KMS-11 (cell line): ENCODE data around the gene TMEM114.

ENCODE experiments used
- H2AFZ ChIP-seq: fragments of 200-600 bp; sonication (generic); 2 replicates; pipeline ENCODE4 v1.6.1; 2016; ENCODE audit warnings: antibody characterized with exemption, mixed run types, low read depth
- H3K27ac ChIP-seq: fragments of 200-600 bp; sonication (generic); 2 replicates; pipeline ENCODE4 v1.6.1; 2016; ENCODE audit warnings: mild to moderate bottlenecking, mixed run types
- H3K27me3 ChIP-seq: fragments of 200-600 bp; sonication (generic); 2 replicates; pipeline ENCODE4 v1.6.1; 2017; ENCODE audit warnings: mild to moderate bottlenecking, low read depth, mixed run types, moderate library complexity; ENCODE audit not compliant: insufficient read depth
- H3K36me3 ChIP-seq: fragments of 200-600 bp; sonication (generic); 2 replicates; pipeline ENCODE4 v1.6.1; 2017; ENCODE audit warnings: mild to moderate bottlenecking, mixed run types; ENCODE audit not compliant: insufficient read depth
- H3K4me1 ChIP-seq: fragments of 200-600 bp; sonication (generic); 2 replicates; pipeline ENCODE4 v1.6.1; 2016; ENCODE audit warnings: mild to moderate bottlenecking, low read depth, mixed run types; ENCODE audit not compliant: poor library complexity, severe bottlenecking
- H3K4me2 ChIP-seq: fragments of 200-600 bp; sonication (generic); 2 replicates; pipeline ENCODE4 v1.7.0; 2016; ENCODE audit warnings: mild to moderate bottlenecking, mixed run types
- H3K4me3 ChIP-seq: fragments of 200-600 bp; sonication (generic); IDR thresholded peaks from 2 replicates; pipeline ENCODE4 v1.6.1; 2017; ENCODE audit warnings: low read depth, low read length, mixed read lengths; ENCODE audit not compliant: insufficient read depth
- H3K79me2 ChIP-seq: fragments of 200-600 bp; sonication (generic); 2 replicates; pipeline ENCODE4 v1.6.1; 2016; ENCODE audit warnings: low read depth, mixed run types; ENCODE audit not compliant: insufficient read depth
- H3K9ac ChIP-seq: fragments of 200-600 bp; sonication (generic); 2 replicates; pipeline ENCODE4 v1.6.1; 2016; ENCODE audit warnings: mild to moderate bottlenecking, mixed run types
- H4K20me1 ChIP-seq: fragments of 200-600 bp; sonication (generic); 2 replicates; pipeline ENCODE4 v1.6.1; 2016; ENCODE audit warnings: mild to moderate bottlenecking, mixed run types; ENCODE audit not compliant: insufficient read depth
- TF ChIP-seq, protein P1 (sequence below): fragments of 200-600 bp; sonication (generic); conservative IDR thresholded peaks from 2 replicates; pipeline ENCODE4 v1.6.1; 2017; ENCODE audit warnings: low read depth, mild to moderate bottlenecking, antibody characterized with exemption, low read length, moderate library complexity, mixed read lengths

TMEM114 gene

DNA sequence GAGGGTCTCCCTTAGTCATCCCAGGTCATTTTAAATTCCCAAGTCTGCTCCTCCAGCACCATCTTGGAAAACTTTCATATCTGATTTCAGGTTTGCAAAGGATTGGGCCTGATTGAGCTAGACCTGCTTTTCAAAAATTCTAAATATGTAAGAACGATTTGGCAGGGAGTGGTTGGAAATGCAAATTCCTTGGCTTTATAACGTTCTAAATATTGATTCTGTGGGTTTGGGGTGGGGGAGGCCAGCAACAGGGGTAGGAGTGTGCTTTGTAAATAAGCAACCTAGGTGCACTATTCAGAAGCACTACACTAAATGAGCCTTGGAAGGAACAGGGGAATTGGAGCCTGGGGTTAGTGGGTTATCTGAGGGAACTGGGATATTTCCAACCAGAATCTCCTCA, 47.9 kb downstream of the TMEM114 start:
- no peak overlapping the region for H3K4me2 ChIP-seq
- no peaks in the 10 kb centered on the region for H3K79me2 ChIP-seq
- no peaks in the 10 kb centered on the region for H3K27me3 ChIP-seq
- no peak overlapping the region for H3K4me3 ChIP-seq
- no peaks in the 10 kb centered on the region for H4K20me1 ChIP-seq
- no peak overlapping the region for H3K27ac ChIP-seq
- H3K9ac ChIP-seq = no peak overlapping the region
- H3K36me3 ChIP-seq = no peaks in the 10 kb centered on the region
- no peaks in the 10 kb centered on the region for H3K4me1 ChIP-seq
- TF ChIP-seq, protein P1, sequence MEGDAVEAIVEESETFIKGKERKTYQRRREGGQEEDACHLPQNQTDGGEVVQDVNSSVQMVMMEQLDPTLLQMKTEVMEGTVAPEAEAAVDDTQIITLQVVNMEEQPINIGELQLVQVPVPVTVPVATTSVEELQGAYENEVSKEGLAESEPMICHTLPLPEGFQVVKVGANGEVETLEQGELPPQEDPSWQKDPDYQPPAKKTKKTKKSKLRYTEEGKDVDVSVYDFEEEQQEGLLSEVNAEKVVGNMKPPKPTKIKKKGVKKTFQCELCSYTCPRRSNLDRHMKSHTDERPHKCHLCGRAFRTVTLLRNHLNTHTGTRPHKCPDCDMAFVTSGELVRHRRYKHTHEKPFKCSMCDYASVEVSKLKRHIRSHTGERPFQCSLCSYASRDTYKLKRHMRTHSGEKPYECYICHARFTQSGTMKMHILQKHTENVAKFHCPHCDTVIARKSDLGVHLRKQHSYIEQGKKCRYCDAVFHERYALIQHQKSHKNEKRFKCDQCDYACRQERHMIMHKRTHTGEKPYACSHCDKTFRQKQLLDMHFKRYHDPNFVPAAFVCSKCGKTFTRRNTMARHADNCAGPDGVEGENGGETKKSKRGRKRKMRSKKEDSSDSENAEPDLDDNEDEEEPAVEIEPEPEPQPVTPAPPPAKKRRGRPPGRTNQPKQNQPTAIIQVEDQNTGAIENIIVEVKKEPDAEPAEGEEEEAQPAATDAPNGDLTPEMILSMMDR = no peak
- H2AFZ ChIP-seq = no peak overlapping the region

DNA sequence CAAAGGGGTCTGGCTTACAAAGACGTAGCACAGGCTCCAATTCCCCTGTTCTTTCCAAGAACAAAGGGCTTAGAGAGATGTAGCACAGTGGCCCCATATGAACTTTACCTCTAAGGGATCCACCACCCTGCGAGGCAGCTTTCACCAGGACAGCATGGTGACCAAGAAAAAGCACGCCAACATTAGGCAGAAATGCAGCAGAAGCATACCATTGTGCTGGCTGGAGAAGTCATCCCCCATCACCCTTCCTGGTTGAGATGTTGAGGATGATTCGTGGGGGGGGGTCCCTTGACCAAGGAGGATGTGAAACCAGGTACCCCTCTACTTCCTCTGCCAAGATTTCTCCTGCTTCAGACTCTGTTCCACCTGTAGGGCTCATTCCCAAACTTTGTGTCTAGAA, 48.4 kb downstream of the TMEM114 start:
- Histone ChIP-seq H3K36me3 (no peaks in the 10 kb centered on the region), H3K27ac (no peak overlapping the region), H3K4me3 (no peak overlapping the region), H3K27me3 (no peaks in the 10 kb centered on the region), H3K4me2 (no peak overlapping the region), H4K20me1 (no peaks in the 10 kb centered on the region), H3K79me2 (no peaks in the 10 kb centered on the region), H3K4me1 (no peaks in the 10 kb centered on the region), H3K9ac (no peak overlapping the region), H2AFZ (no peak overlapping the region)
- TF ChIP-seq, protein P1 = no peak

DNA sequence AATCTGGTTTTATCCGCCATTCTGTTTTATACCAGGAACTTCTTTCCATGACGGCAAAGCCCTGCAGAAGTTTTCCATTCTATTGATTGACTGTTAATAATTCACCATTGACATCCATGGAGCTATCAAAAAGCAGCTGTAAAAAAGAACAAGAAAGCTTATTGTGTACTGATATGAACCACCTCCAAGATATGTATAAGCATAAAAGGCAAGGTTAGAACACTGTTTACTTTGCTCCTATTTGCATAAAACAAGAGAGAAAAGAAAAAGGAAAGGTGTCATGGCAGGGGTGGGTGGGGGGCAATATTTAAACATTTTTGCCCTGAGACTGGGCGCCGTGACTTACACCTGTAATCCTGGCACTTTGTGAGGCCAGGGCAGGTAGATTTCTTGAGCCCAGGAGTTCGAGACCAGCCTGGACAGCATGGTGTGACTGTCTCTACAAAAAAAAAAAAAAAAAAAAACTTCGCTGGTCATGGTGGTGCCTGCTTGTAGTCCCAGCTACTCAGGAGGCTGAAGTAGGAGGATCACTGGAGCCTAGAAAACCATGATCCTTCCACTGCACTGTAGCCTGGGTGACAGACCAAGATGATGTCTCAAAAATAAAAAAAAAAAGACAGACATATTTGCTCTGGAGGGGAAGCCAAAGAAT, 52.5 kb downstream of the TMEM114 start:
- H4K20me1 ChIP-seq = no peaks in the 10 kb centered on the region
- H2AFZ ChIP-seq = no peak overlapping the region
- H3K9ac ChIP-seq = no peak overlapping the region
- no peaks in the 10 kb centered on the region for H3K27me3 ChIP-seq
- H3K36me3 ChIP-seq = no peaks in the 10 kb centered on the region
- TF ChIP-seq, protein P1 = no peak
- no peak overlapping the region for H3K4me2 ChIP-seq
- no peak overlapping the region for H3K4me3 ChIP-seq
- no peaks in the 10 kb centered on the region for H3K79me2 ChIP-seq
- no peak overlapping the region for H3K27ac ChIP-seq
- H3K4me1 ChIP-seq = no peaks in the 10 kb centered on the region

DNA sequence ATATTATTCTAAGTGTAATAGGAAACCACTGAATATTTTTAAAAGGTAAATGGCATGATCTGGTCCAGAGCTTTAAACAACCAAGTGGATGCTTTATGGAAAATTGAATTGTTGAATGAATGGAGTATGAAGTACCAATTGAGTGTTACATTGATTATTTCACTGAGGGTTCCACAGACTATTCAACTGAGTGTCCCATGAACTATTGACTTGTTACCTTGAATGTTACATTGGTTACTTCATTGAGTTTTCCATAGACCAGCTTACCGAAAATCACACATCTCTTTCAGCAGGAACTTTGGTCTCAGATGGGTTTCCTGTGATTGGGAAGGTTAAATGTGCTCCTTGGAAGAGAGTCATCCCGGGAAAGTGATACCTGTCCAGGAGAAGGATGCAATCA, 56.8 kb downstream of the TMEM114 start:
- H3K4me2 ChIP-seq = no peak overlapping the region
- H3K9ac ChIP-seq = no peak overlapping the region
- no peak overlapping the region for H3K27ac ChIP-seq
- no peaks in the 10 kb centered on the region for H4K20me1 ChIP-seq
- H3K4me3 ChIP-seq = no peak overlapping the region
- no peaks in the 10 kb centered on the region for H3K4me1 ChIP-seq
- TF ChIP-seq, protein P1 = no peak
- H3K79me2 ChIP-seq = no peaks in the 10 kb centered on the region
- H2AFZ ChIP-seq = no peak overlapping the region
- H3K27me3 ChIP-seq = no peaks in the 10 kb centered on the region
- no peaks in the 10 kb centered on the region for H3K36me3 ChIP-seq
